Skeletal muscle tissue (tissue), 4 donors: ENCODE results near the gene SMCP. TPM values are rescaled to one million over a fixed set of nuclear protein-coding genes. Genes with fewer than 3 reads are reported as not detected.

Source experiments
- H3K27ac ChIP-seq: one replicate; pipeline ENCODE4 v1.7.0; 2013; ENCODE audit warnings: mild to moderate bottlenecking, low read depth, low read length, inconsistent platforms
- H3K27me3 ChIP-seq, 3 donors: one replicate each; pipeline ENCODE4 v1.7.0; 2013; ENCODE audit warnings: low read length in 3 of 3; ENCODE audit not compliant: control insufficient read depth in 3 of 3, insufficient read depth in 3 of 3
- H3K36me3 ChIP-seq, 3 donors: one replicate each; pipeline ENCODE4 v1.7.0; 2013; ENCODE audit warnings: low read length in 3 of 3; ENCODE audit not compliant: control insufficient read depth in 3 of 3, insufficient read depth in 3 of 3
- H3K4me1 ChIP-seq, 3 donors: one replicate each; pipeline ENCODE4 v1.7.0; 2013; ENCODE audit warnings: low read length in 3 of 3, mild to moderate bottlenecking in 3 of 3; ENCODE audit not compliant: control insufficient read depth in 3 of 3, insufficient read depth in 3 of 3
- H3K4me3 ChIP-seq, 3 donors: one replicate each; pipeline ENCODE4 v1.7.0; 2013; ENCODE audit warnings: low read length in 3 of 3
- H3K9ac ChIP-seq, 3 donors: one replicate each; pipeline ENCODE4 v1.7.0; 2013; ENCODE audit warnings: low read length in 3 of 3, mild to moderate bottlenecking in 3 of 3, moderate library complexity in 2 of 3, low read depth in 1 of 3
- H3K9me3 ChIP-seq, 3 donors: one replicate each; pipeline ENCODE4 v1.7.0; 2013; ENCODE audit warnings: low read length in 3 of 3; ENCODE audit not compliant: control insufficient read depth in 3 of 3
- total RNA-seq: library from RNA; depleted of rRNA; stranded (reverse); fragments of >200 nt; gene quantifications from one replicate; pipeline ENCODE4 v1.2.3, GENCODE V29; 2014
- donor health status: Osteomylitis.

SMCP gene
- total RNA-seq, 1 donor from 2014 or later: not detected

DNA sequence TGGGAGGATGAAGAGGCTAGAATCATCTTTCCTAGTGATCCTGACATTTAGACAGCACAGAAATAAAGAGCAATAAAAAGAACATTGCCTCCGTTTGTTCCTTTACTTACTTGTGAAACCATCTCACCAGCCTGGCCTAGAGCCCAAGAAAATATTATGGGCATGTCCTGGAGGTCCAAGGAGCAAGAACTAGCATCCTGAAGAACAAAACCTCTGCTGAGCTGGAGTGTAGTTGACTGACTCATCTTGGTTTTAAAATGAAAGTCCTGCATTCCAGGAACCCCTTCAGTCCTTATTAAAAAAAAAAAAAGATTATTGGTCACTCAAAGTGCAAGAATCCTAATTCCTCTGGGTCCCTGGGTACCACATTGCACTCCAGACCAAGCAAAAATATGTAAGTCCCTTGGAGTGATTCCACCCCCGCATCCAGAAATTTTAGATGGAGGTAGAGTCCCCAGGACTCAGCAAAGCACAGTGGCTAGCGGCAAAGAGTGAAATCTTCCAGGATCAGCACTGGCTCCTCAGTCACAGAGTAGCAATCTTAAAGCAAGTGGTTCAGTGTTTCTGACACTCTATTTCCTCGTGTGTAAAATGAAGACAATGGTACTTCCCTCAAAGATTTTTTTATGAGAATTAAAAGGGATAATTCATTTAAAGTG is 7.0 kb downstream of the SMCP start:
- H3K27me3 ChIP-seq: peaks cover 0 to 4% (median 0%) of the 10 kb centered on the region in 3 donors
- H3K9me3 ChIP-seq: no peaks in the 10 kb centered on the region
- H3K27ac ChIP-seq: no peak overlapping the region
- H3K36me3 ChIP-seq: no peaks in the 10 kb centered on the region
- H3K4me1 ChIP-seq: no peaks in the 10 kb centered on the region
- no peak overlapping the region for H3K4me3 ChIP-seq
- no peak overlapping the region for H3K9ac ChIP-seq

DNA sequence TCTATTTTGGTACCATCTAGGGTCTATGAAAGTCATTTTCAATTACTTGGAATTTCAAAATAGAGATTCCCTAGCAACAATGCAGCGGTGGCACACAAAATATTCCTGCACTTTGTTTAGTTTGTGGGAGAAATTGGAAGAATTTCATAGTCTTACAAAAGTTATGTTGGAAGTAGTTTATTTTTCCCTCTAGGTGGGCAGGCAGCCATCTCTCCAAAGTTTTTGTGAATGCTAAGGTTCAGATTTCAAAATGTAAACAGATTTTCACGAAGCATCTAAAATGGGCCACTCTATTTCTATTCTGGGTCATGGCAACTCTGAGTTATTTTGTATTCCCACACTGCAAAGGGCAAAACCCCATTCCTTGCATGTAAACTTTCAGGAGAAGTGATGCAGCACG is 8.0 kb downstream of the SMCP start:
- Histone ChIP-seq H3K27me3 (peaks cover 0 to 4% (median 0%) of the 10 kb centered on the region in 3 donors), H3K36me3 (no peaks in the 10 kb centered on the region), H3K9ac (no peak overlapping the region), H3K9me3 (no peaks in the 10 kb centered on the region), H3K4me1 (no peaks in the 10 kb centered on the region), H3K4me3 (no peak overlapping the region), H3K27ac (no peak overlapping the region)

DNA sequence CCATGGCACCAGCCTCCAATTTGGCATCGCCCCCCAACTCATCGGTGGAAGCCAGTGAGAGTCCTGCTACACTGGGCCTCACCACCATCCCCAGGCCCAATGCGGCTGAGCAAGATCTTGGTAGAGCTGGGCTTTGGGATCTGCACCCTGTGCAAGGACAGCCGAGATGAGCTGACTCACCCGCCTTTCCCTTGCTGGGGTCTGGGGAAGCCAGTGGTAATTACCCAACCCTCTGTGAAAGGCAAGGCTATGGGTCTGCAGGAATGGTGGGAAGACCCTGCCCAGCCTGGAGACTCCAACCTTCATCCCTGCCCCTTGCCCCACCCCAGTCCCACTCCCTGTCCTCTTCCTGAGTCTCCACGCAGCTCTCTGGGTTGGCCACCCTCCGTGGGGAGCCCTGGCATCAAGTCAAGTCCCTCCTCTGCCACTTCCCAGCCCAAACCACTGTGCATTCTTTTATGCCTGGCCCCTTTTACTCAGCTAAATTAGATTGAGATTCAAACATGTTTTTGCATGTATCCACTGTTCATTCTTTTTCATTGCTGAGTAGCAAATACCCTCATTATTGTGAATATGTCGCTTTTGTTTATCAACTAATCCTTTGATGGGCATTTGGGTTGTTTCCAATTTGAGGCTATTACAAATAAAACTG is 8.8 kb downstream of the SMCP start:
- Histone ChIP-seq H3K27ac (no peak overlapping the region), H3K9me3 (no peaks in the 10 kb centered on the region), H3K4me1 (no peaks in the 10 kb centered on the region), H3K36me3 (no peaks in the 10 kb centered on the region), H3K27me3 (peaks cover 0 to 4% (median 0%) of the 10 kb centered on the region in 3 donors), H3K4me3 (no peak overlapping the region), H3K9ac (no peak overlapping the region)

DNA sequence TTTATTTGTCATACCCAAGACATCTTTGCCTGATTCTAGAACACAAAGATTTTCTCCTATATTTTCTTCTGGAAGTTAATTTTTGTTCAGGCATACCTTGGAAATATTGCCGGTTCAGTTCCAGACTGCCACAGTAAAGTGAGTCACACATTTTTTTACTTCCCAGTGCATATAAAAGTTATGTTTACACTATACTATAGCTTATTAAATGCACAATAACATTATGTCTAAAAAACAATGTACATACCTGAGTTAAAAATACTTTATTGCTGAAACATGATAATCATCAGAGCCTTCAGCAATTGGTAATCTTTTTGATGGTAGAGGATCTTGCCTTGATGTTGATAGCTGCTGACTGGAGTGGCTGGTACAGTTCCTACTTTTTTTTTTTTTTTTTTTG is 10.0 kb downstream of the SMCP start:
- no peaks in the 10 kb centered on the region for H3K9me3 ChIP-seq
- H3K36me3 ChIP-seq: no peaks in the 10 kb centered on the region
- no peaks in the 10 kb centered on the region for H3K4me1 ChIP-seq
- no peak overlapping the region for H3K9ac ChIP-seq
- no peak overlapping the region for H3K27ac ChIP-seq
- peaks cover 0 to 4% (median 0%) of the 10 kb centered on the region in 3 donors for H3K27me3 ChIP-seq
- no peak overlapping the region for H3K4me3 ChIP-seq

DNA sequence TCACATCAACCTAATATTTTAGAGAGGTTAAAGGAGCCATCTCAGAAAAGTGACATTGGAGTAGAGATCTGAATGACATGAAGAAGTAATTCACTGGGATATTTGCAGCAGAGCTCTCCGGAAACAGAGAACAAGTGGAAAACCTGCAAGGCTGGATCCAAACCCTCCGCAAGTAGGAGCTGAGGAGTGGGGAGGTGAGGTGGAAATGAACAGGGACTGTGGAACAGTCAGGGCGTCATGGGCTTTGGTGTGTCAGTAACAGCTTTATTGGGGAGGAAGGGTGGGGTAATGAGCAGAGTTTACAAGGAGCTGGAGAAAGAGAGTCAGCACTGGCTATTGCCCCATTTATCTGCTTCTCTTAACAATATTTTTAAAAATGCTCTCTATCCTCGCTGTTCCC is 20.9 kb downstream of the SMCP start:
- H3K9me3 ChIP-seq: no peaks in the 10 kb centered on the region
- H3K27ac ChIP-seq: no peak overlapping the region
- H3K27me3 ChIP-seq: peaks cover 0 to 3% (median 0%) of the 10 kb centered on the region in 3 donors
- no peaks in the 10 kb centered on the region for H3K36me3 ChIP-seq
- H3K4me1 ChIP-seq: no peaks in the 10 kb centered on the region
- no peak overlapping the region for H3K9ac ChIP-seq
- no peak overlapping the region for H3K4me3 ChIP-seq

DNA sequence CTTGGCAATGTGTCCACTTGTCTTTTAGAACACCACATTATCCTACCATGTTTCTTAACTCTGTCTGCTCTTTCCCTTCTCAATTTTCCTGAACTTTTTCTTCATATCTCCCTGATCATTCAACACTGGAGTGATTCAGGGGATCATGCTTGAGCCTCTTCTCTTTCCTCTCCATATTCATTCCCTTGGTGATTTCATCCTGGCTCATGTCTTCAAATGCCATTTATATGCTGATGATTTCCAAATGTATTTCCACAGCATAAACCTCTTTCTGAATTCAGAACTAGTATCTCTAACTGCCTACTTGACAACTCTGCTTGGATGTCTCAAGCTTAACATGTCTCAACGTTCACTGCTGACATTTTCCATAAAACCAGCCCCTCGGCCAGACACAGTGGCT is 21.8 kb downstream of the SMCP start:
- Histone ChIP-seq H3K9me3 (no peaks in the 10 kb centered on the region), H3K27ac (no peak overlapping the region), H3K9ac (no peak overlapping the region), H3K4me1 (no peaks in the 10 kb centered on the region), H3K36me3 (no peaks in the 10 kb centered on the region), H3K4me3 (no peak overlapping the region), H3K27me3 (peaks cover 0 to 3% (median 0%) of the 10 kb centered on the region in 3 donors)

DNA sequence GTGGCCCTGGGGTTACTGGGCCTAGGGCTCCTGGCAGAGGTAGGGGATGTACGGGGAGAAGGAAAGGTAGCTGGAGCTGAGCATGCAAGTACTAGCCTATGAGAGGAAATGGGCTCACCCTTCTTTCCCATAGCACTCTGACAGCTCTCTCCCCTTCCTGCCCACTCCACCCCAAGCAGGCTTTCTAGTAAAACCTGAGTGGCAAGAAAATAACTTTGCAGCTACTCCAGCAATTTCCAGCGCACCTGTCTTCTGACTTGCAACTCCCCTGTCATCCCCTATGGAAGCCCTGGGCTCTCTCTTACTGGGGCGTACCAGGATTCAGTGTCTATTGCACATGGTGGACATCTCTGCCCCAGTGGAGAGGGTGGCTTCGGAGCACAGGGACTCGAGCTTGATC is 23.5 kb downstream of the SMCP start:
- peaks cover 0 to 3% (median 2%) of the 10 kb centered on the region in 3 donors for H3K27me3 ChIP-seq
- H3K27ac ChIP-seq: no peak overlapping the region
- H3K9ac ChIP-seq: no peak overlapping the region
- no peak overlapping the region for H3K4me3 ChIP-seq
- no peaks in the 10 kb centered on the region for H3K36me3 ChIP-seq
- no peaks in the 10 kb centered on the region for H3K4me1 ChIP-seq
- no peaks in the 10 kb centered on the region for H3K9me3 ChIP-seq

DNA sequence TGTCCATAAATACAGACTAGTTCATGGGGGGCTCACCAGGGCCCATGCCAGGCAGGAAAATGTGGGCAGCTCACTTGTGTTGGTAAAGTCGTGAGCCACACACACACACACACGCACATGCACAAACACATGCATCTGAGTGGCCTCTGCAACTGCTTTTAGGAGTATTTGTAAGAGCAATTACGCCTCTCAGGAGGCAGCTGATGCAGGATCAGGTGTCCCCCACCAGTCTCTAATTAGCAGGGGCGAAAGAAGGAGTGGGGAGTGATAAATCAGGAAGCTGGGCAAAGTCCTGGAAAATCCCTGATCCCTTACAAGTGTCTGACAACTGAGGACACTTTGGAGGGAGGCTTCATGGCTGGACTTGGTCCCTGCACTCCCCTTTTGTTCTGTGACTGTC is 24.5 kb downstream of the SMCP start:
- Histone ChIP-seq H3K4me1 (no peaks in the 10 kb centered on the region), H3K9ac (no peak overlapping the region)

DNA sequence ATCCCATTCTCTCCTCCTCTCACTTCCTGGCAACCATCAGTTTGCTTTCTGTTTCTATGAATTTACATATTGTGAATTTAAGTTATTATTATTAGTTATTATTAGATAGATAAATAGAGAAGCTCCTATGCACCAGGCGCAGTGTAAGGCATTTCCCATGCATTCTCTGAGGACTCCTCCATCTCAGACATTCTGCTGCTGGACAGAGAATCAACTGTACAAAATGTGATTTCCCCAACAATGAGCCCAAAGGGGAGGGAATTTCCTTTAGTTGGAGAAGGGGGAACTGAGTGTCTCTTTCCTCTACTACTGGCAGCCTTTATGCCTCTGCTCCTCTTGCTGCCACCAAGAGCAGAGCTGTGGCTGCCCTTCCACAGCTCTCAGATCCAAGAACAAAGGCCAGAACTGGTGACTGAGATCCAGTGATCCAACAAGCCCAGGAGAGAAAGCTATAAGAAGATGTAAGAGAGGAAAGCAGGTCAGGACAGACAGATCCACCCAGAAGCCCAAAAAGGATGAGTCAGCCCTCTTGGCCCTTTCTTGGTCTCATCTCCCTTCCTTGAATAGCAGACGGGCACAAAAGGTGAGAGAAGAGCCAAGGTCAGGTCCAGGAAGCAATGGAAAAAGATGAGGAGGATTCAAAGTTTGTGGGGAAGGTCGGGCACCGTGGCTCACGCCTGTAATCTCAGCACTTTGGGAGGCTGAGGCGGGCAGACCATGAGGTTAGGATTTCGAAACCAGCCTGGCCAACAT is 26.7 kb downstream of the SMCP start:
- Histone ChIP-seq H3K36me3 (no peaks in the 10 kb centered on the region), H3K4me3 (no peak overlapping the region), H3K27ac (no peak overlapping the region), H3K4me1 (no peaks in the 10 kb centered on the region), H3K27me3 (peaks cover 0 to 5% (median 3%) of the 10 kb centered on the region in 3 donors), H3K9me3 (peaks cover 0 to 2% (median 2%) of the 10 kb centered on the region in 3 donors), H3K9ac (no peak overlapping the region)

More for the DNA sequence above, 24.5 kb downstream of the SMCP start:
- no peak overlapping the region for H3K27ac ChIP-seq
- peaks cover 0 to 3% (median 2%) of the 10 kb centered on the region in 3 donors for H3K27me3 ChIP-seq
- H3K36me3 ChIP-seq: no peaks in the 10 kb centered on the region
- H3K4me3 ChIP-seq: no peak overlapping the region
- no peaks in the 10 kb centered on the region for H3K9me3 ChIP-seq

DNA sequence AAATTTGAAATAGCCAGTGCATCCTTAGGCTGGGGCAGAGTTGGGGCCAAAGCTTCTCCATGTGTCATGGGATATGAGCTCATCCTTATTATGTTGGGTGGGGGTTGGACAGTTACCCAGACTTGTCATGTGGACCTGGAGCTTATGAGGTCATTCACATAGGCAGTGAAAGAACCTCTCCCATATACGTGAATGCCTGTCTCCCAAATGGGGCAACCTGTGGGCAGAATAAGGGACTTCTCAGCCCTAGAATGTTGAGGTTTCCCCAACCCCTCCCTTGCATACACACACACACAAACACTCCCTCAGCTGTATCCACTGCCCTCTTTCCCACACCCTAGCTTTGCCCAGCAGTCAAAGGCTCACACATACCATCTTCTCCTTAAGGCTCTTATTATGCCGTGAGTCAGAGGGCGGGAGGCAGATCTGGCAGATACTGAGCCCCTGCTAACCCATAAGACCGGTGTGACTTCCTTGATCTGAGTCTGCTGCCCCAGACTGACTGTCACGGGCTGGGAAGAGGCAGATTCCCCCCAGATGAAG is 28.0 kb downstream of the SMCP start:
- no peak overlapping the region for H3K27ac ChIP-seq
- no peaks in the 10 kb centered on the region for H3K4me1 ChIP-seq
- peaks cover 0 to 5% (median 3%) of the 10 kb centered on the region in 3 donors for H3K27me3 ChIP-seq
- peaks cover 0 to 3% (median 2%) of the 10 kb centered on the region in 3 donors for H3K9me3 ChIP-seq
- H3K4me3 ChIP-seq: no peak overlapping the region
- no peak overlapping the region for H3K9ac ChIP-seq
- no peaks in the 10 kb centered on the region for H3K36me3 ChIP-seq
